HepG2 (cell line): Measurements from ENCODE around the gene STARD13. TPM values are rescaled to one million over a fixed set of nuclear protein-coding genes. Genes with fewer than 3 reads are reported as not detected.

Experiments
- BORCS8-MEF2B ChIP-seq: sonication (generic); formaldehyde crosslinking; IDR thresholded peaks from 2 replicates; pipeline ENCODE4 v1.8.0; 2022; ENCODE audit warnings: mild to moderate bottlenecking, missing genetic modification reagents
- CBFB ChIP-seq: sonication (generic); formaldehyde crosslinking; IDR thresholded peaks from 2 replicates; pipeline ENCODE4 v1.4.0; 2020; ENCODE audit warnings: missing genetic modification reagents
- KLF9 ChIP-seq: IDR thresholded peaks from 2 replicates; pipeline ENCODE4 v1.6.1; 2016; ENCODE audit warnings: low read depth
- MED8 ChIP-seq: sonication (generic); formaldehyde crosslinking; IDR thresholded peaks from 2 replicates; pipeline ENCODE4 v1.8.1; 2023; ENCODE audit warnings: mild to moderate bottlenecking, missing genetic modification reagents; ENCODE audit not compliant: insufficient replicate concordance
- MIXL1 ChIP-seq: IDR thresholded peaks from 2 replicates; pipeline ENCODE4 v1.6.1; 2016
- MYNN ChIP-seq: sonication (generic); formaldehyde crosslinking; IDR thresholded peaks from 2 replicates; pipeline ENCODE4 v1.4.0; 2020; ENCODE audit warnings: mild to moderate bottlenecking, low read depth, missing genetic modification reagents
- NR2C2 ChIP-seq: sonication (generic); formaldehyde crosslinking; IDR thresholded peaks from 2 replicates; pipeline ENCODE4 v1.4.0; 2020; ENCODE audit warnings: missing genetic modification reagents, mild to moderate bottlenecking, moderate library complexity, borderline replicate concordance
- PITX1 ChIP-seq: sonication (generic); formaldehyde crosslinking; IDR thresholded peaks from 2 replicates; pipeline ENCODE4 v1.5.1; 2020; ENCODE audit warnings: mild to moderate bottlenecking, missing genetic modification reagents
- SOX6 ChIP-seq, 2 experiments: fragments of 450-650 bp in 1 of 2; sonication (generic) in 1 of 2; formaldehyde crosslinking in 1 of 2; IDR thresholded peaks; 2 replicates each; pipeline versions ENCODE4 v1.4.0 to v1.6.1; 2017 to 2020; ENCODE audit warnings: antibody characterized with exemption in 1 of 2, mild to moderate bottlenecking in 1 of 2, missing genetic modification reagents in 1 of 2
- ZBTB20 ChIP-seq: sonication (generic); formaldehyde crosslinking; IDR thresholded peaks from 2 replicates; pipeline ENCODE4 v1.8.1; 2023; ENCODE audit warnings: missing genetic modification reagents, low read depth, mild to moderate bottlenecking, borderline replicate concordance
- ZEB1 ChIP-seq: IDR thresholded peaks from 2 replicates; pipeline ENCODE4 v1.6.1; 2012; ENCODE audit warnings: mild to moderate bottlenecking, low read depth, inconsistent platforms; ENCODE audit not compliant: insufficient replicate concordance
- ZKSCAN5 ChIP-seq: sonication (generic); formaldehyde crosslinking; IDR thresholded peaks from 2 replicates; pipeline ENCODE4 v1.5.1; 2020; ENCODE audit warnings: mild to moderate bottlenecking, missing genetic modification reagents
- ZNF12 ChIP-seq: sonication (generic); formaldehyde crosslinking; IDR thresholded peaks from 2 replicates; pipeline ENCODE4 v1.5.0; 2020; ENCODE audit warnings: missing genetic modification reagents
- ZNF496 ChIP-seq: sonication (generic); formaldehyde crosslinking; IDR thresholded peaks from 2 replicates; pipeline ENCODE4 v1.8.1; 2023; ENCODE audit warnings: mild to moderate bottlenecking, moderate library complexity, missing genetic modification reagents; ENCODE audit not compliant: insufficient replicate concordance
- ZNF772 ChIP-seq: sonication (generic); formaldehyde crosslinking; IDR thresholded peaks from 2 replicates; pipeline ENCODE4 v1.5.0; 2020; ENCODE audit warnings: mild to moderate bottlenecking, missing genetic modification reagents
- polyA plus RNA-seq, 8 experiments: library from polyadenylated mRNA; depleted of rRNA in 3 of 8; stranded (reverse) in 7 of 8; unstranded in 1 of 8; fragments of >200 nt; fragmentation: Illumina TruSeq in 4 of 8; extraction: Trizol in 4 of 8; gene quantifications; 2 replicates each; pipeline versions ENCODE4 v1.2.1 to v1.2.3, GENCODE V29; 2011 to 2016; ENCODE audit warnings: low read depth in 4 of 8, missing spikeins in 1 of 8, mixed read lengths in 1 of 8; ENCODE audit not compliant: insufficient read depth in 1 of 8
- total RNA-seq, 5 experiments: library from RNA; depleted of rRNA; stranded (reverse); fragments of >200 nt; fragmentation: Illumina TruSeq; extraction: Trizol; gene quantifications; 2 replicates each; pipeline ENCODE4 v1.2.3, GENCODE V29; 2016; ENCODE audit warnings: low read depth in 1 of 5
- TF ChIP-seq, protein P1 (sequence below): sonication (generic); formaldehyde crosslinking; IDR thresholded peaks from 2 replicates; pipeline ENCODE4 v1.5.0; 2020; ENCODE audit warnings: missing genetic modification reagents
- TF ChIP-seq, protein P2 (sequence below): sonication (generic); formaldehyde crosslinking; IDR thresholded peaks from 2 replicates; pipeline ENCODE4 v1.9.0; 2021; ENCODE audit warnings: missing genetic modification reagents, borderline replicate concordance
- TF ChIP-seq, protein P3 (sequence below): sonication (generic); formaldehyde crosslinking; IDR thresholded peaks from 2 replicates; pipeline ENCODE4 v1.4.0; 2020; ENCODE audit warnings: missing genetic modification reagents, mild to moderate bottlenecking, borderline replicate concordance
- TF ChIP-seq, protein P4 (sequence below): sonication (generic); formaldehyde crosslinking; IDR thresholded peaks from 2 replicates; pipeline ENCODE4 v1.4.0; 2020; ENCODE audit warnings: mild to moderate bottlenecking, missing genetic modification reagents, borderline replicate concordance

Gene STARD13
- total and polyA plus RNA-seq, 2 of the 13 experiments (the other 11 are each of a cell fraction or from before 2014, with no cell fraction given) = 12.8 to 14.3 TPM

DNA sequence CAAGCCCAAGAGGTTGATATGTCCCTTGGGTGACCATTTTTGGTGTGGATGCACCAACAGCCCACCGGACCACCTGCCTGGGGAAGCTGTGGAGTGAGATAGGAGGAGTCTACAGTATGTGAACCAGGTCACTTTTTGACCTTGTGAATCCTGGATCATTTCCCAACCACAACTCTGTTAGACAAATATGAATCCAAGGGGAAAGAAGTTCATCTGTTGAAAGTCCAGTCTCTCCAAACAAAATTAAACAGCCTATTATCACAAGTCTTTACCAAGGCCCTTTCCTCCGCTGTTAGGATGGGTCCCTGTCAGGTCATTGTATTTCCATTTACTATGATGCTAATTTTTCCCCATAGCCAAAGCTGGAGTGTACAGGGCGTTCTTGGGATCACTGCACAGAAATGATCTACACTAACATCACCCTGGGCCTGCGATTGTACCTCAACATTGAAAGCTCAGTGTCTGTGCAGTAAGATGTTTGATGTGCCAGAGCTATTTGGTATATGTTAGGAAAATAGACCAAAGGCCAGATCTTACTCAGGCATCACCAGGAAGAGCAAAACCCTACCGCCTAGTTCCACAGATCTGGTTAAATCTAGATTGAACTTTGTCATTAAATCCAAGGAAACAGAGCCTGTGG, 117.1 kb downstream of the STARD13 start (continued):
- TF ChIP-seq ZBTB20 (no peak), KLF9 (CRISPR knock-in tag) (no peak), CBFB (CRISPR knock-in tag) (peak; percentile 70), MYNN (CRISPR knock-in tag) (no peak), MED8 (peak; percentile 34), BORCS8-MEF2B (CRISPR knock-in tag) (no peak), SOX6 (IDR thresholded peaks at IDR 0.05) (no peak), SOX6 (CRISPR knock-in tag; IDR thresholded peaks at IDR 0.05) (peak; percentile 91), ZKSCAN5 (CRISPR knock-in tag) (no peak), ZNF496 (CRISPR knock-in tag) (no peak), ZNF12 (CRISPR knock-in tag) (0 out of 2 replicates have a peak, but pooled peaks have one; percentile 16), ZNF772 (no peak), NR2C2 (CRISPR knock-in tag) (peak; percentile 49; the same call in 1 of the 2 replicates), ZEB1 (peak; percentile 40), PITX1 (CRISPR knock-in tag) (peak; percentile 38; the same call in 1 of the 2 replicates), MIXL1 (CRISPR knock-in tag) (peak; percentile 50; the same call in 1 of the 2 replicates)
- TF ChIP-seq, protein P1, sequence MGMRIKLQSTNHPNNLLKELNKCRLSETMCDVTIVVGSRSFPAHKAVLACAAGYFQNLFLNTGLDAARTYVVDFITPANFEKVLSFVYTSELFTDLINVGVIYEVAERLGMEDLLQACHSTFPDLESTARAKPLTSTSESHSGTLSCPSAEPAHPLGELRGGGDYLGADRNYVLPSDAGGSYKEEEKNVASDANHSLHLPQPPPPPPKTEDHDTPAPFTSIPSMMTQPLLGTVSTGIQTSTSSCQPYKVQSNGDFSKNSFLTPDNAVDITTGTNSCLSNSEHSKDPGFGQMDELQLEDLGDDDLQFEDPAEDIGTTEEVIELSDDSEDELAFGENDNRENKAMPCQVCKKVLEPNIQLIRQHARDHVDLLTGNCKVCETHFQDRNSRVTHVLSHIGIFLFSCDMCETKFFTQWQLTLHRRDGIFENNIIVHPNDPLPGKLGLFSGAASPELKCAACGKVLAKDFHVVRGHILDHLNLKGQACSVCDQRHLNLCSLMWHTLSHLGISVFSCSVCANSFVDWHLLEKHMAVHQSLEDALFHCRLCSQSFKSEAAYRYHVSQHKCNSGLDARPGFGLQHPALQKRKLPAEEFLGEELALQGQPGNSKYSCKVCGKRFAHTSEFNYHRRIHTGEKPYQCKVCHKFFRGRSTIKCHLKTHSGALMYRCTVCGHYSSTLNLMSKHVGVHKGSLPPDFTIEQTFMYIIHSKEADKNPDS (CRISPR knock-in tag) = no peak
- TF ChIP-seq, protein P2, sequence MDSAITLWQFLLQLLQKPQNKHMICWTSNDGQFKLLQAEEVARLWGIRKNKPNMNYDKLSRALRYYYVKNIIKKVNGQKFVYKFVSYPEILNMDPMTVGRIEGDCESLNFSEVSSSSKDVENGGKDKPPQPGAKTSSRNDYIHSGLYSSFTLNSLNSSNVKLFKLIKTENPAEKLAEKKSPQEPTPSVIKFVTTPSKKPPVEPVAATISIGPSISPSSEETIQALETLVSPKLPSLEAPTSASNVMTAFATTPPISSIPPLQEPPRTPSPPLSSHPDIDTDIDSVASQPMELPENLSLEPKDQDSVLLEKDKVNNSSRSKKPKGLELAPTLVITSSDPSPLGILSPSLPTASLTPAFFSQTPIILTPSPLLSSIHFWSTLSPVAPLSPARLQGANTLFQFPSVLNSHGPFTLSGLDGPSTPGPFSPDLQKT (CRISPR knock-in tag) = no peak
- TF ChIP-seq, protein P3, sequence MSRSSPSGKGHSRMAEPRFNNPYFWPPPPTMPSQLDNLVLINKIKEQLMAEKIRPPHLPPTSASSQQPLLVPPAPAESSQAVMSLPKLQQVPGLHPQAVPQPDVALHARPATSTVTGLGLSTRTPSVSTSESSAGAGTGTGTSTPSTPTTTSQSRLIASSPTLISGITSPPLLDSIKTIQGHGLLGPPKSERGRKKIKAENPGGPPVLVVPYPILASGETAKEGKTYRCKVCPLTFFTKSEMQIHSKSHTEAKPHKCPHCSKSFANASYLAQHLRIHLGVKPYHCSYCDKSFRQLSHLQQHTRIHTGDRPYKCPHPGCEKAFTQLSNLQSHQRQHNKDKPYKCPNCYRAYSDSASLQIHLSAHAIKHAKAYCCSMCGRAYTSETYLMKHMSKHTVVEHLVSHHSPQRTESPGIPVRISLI (CRISPR knock-in tag) = 0 out of 2 replicates have a peak, but pooled peaks have one; percentile 13
- TF ChIP-seq, protein P4, sequence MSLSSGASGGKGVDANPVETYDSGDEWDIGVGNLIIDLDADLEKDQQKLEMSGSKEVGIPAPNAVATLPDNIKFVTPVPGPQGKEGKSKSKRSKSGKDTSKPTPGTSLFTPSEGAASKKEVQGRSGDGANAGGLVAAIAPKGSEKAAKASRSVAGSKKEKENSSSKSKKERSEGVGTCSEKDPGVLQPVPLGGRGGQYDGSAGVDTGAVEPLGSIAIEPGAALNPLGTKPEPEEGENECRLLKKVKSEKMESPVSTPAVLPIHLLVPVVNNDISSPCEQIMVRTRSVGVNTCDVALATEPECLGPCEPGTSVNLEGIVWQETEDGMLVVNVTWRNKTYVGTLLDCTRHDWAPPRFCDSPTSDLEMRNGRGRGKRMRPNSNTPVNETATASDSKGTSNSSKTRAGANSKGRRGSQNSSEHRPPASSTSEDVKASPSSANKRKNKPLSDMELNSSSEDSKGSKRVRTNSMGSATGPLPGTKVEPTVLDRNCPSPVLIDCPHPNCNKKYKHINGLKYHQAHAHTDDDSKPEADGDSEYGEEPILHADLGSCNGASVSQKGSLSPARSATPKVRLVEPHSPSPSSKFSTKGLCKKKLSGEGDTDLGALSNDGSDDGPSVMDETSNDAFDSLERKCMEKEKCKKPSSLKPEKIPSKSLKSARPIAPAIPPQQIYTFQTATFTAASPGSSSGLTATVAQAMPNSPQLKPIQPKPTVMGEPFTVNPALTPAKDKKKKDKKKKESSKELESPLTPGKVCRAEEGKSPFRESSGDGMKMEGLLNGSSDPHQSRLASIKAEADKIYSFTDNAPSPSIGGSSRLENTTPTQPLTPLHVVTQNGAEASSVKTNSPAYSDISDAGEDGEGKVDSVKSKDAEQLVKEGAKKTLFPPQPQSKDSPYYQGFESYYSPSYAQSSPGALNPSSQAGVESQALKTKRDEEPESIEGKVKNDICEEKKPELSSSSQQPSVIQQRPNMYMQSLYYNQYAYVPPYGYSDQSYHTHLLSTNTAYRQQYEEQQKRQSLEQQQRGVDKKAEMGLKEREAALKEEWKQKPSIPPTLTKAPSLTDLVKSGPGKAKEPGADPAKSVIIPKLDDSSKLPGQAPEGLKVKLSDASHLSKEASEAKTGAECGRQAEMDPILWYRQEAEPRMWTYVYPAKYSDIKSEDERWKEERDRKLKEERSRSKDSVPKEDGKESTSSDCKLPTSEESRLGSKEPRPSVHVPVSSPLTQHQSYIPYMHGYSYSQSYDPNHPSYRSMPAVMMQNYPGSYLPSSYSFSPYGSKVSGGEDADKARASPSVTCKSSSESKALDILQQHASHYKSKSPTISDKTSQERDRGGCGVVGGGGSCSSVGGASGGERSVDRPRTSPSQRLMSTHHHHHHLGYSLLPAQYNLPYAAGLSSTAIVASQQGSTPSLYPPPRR (CRISPR knock-in tag) = peak; percentile 74; the same call in 1 of the 2 replicates
